Activated CD4-positive, CD25-positive, alpha-beta regulatory T cell (primary cell): Measurements from ENCODE around the gene COX4I1.
"Not testable (repeated sequence)": the region's sequence is repeated elsewhere in the genome, so short reads cannot be mapped to it uniquely, and the experiment has no call there.

Experiments
- DNase-seq, 4 experiments: peaks; one replicate each; lab custom pipeline; 2025; lab: John Stamatoyannopoulos, UW

The COX4I1 gene

DNA sequence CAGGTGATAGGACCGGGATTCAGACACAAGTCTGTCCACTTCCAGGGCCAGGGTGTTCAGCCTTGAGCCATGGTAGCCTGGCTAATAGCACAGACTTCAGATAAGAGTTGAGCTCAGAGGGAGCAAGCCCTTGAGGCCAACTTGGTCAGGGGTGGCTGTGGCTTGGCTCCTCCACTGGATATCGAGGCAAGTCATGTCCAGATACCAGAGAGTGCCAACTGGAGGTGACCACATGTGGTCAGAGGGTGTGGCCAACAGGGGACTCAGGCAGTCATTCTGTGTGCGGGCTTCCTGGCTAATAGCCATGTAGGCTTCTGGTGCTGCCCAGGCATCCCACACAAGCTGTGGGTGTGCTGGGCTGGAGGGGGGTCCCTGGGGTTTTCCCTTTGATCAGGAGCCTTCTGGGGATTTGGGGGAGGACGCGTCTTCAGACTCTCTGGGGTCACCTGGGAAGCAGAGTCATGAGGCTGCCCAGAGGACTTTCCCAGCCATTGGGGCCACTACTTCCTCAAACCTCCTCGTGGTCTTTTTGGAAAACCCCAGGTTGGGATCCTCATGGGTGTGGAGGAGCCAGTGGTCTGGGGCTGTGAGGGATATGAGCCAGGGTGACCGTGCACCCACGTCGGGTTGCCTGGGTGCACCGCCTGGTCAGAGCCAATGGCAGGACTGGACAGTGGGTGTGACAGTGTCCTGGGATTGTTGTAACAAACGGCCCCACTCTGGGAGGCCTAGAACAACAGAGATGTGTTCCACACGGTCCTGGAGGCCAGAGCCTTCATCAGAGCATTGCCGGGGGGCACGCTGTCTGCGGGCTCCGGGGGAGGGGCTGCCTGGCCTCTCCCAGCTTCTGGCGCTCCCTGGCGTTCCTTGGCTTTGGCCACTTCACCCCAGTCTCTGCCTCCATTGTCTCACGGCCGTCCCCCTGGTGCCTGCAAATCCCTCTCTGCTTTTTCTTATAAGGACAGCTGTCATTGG lies 25.0 kb downstream of the COX4I1 start:
- DNase-seq, result no peak

DNA sequence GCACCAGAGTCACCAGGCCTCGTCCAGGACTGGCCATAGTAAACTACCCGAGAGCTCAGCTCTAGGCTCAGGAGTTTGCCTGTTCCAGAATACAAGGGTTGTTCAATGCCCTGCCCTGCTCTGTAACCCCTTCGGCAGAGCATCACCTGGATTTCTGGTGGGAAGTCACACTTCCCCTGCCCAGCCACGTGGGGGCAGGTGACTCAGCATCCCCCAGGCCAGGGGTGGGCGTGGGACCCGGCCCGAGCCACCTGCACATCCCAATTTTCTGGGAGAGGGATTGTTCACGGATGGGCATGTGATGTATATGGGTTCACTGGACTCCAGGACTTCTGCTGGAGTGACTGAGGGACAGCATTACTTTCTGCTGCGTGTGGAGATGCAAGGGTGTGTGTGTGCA lies 25.8 kb downstream of the COX4I1 start:
- DNase-seq, result no peak

DNA sequence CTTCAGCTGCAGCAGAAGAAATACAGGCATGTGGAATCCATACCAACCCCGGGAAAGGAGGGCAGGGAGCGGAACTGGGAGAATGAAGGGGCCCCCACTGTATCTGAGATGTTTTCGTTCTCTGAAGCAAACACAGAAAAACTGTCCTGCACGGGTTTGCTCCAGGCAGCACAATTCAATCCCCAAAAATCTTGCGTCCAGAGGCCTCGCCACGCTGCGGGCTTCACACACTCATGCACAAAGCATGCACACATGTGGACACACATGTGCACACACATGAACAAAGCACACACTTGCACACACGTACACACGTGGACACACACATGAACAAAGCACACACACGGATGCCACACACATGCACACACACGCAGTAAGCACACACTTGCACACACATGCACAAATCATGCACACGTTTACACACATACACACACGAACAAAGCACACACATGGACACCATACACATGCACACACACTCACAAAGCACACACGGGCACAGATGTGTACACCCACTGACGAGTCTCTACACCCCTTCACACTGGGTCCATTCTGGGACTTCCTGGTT lies 27.3 kb downstream of the COX4I1 start:
- no peak for DNase-seq

DNA sequence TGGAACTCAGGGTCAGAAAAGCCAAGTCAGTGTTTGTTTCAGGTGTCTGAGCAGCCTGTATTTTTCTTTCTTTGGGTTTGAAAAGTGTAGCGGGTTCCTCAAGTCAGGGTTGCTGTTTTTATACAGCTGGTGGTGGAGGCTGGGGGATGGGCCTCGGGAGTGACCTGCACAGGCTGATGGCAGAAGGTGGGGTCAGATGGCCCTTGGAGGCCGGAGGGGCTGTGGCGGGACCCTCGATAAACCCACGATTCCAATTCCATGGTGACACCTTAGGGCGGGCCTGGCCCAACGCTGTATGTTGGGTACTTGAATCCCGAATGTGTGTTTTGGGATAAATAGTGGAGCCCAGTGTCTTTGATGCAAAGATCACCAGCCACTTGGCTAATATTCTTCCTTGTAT lies 28.7 kb downstream of the COX4I1 start:
- no peak for DNase-seq

DNA sequence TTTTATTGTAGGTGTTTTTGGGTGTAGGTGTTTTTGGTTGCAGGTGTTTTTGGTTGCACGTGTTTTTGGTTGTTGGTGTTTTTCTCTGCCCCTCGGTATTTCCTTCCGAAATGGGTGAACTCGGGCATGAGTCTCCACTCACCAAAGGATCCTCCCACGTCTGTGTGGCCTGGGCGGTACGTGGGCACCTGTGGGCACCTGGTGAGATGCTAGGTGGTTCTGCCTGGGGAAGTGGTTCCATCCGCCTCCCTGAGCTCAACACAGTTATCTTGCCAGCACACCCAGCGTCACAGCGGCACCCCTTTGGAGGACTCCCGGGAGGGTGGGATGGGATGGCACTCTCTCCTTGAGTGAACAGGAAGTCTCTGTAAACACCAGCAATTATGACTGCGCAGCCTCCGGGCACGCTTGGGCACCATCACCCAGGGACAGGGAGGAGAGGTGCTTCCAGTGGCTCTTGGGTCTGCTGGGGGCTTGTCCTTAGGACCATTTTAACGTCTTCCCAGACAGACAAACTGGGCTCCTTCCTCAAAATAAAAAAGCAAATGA lies 29.8 kb downstream of the COX4I1 start:
- no peak for DNase-seq

DNA sequence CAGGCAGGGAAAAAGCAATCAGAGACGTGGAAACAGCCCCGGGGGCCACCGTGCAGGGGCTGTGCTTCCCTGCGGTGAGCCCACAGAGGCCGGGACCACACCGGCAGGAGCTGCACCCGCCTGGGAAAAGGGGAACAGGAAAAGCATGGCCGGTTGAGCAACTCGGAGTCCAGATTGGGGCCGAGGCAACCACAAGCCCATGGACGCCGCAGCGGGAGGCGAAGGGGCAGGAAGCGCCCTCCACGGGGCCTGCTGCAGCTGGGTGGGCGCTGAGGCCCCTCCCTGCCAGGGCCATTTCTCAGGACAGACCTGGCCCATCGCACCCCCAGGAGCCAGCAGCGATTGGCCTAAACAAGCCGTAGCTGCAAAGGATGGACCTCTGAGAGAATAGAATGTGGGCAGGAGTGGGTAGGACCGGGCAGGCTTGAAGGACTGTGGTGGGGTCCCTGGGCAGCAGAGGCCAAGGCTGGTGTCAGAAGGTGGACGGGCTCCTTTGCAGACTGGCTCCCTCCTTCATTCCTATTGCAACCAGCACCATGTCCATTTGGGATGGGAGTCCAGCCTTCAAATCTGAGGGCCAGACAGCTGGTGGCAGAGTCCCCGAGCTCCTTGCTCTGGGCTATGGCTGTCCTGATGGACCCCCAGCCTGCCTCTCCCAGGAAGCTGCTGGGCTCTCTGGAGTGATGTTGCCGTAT lies 30.4 kb downstream of the COX4I1 start:
- DNase-seq, result no peak

DNA sequence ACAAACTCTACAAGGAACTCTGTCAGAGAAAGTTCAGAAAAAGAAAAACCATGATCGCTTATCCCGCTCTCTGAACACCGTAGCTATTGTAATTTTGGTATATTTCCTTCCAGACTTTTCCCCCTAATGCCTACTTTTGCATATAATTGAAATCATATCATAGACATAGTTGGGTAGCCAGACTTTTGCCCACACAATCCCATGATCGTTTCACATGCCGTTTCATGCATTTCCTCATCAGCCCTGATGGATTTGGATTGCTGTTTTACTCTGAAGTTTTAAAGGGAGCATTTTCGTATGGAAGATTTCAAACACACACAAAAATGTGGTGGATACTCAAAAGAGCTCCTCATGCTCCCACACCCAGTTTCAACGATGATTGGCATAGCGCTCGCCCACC lies 31.3 kb downstream of the COX4I1 start:
- DNase-seq, result no peak

DNA sequence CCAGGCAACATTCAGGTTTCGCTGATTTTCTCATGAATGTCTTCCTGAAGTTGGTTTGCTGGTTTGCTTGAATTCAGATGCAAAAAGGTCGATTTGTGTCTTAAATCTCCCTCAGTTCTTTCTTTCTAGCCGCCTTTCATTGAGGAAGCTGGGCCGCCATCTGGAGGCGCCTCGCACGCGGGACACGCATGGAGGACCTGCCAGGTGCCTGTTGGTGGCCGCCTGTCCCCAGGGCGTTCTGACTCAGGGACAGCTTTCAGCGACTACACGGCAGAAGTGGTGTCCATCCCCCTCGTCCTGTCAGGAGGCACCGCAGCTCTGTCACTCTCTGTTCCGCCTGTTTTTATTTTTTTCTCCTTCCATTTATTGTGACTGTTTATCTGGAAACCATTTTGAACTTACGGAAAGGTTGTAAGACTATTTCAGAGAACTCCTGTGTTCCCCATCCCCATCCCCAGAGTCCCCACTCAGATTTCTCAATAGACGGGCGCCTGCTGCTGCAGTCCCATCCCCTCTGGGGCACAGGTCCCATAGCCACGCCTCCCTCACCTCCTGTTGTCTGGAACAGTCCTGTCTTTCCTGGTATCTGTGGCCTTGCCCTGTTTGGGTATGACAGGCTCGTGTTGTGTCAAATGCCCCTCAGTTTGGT lies 33.2 kb downstream of the COX4I1 start:
- no peak for DNase-seq

DNA sequence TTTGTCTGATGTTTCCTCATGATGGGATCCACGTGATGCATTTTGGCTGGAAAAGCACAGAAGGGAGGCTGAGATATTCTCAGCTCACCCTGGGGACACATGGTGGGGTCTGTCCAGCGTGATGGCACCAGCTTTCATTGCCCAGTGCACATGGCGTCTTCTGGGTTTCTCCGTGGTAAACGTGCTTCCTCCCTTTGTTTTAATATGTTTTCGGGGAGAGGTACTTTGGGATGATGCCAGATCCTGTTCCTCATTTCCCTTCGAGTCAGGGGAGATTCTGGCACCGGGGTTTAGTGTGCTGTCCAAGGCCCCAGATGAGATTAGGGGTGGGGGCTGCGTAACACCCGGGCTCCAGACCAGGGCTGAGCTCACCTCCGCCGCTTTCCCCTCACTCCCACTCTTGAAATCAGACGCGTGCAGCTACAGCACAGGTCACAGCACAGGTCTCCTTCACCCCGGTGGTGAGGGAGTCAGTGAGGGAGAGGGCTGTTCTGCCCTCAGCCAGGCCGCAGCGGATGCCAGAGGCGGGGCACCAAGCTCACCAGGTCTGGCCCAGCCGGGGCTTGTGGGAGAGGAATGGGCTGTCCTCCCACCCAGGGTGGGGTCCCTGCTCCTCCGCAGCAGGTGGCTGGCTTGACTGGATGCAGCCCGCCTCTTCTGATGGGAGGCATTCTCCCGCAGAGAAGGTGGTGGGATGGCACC lies 33.9 kb downstream of the COX4I1 start:
- no peak for DNase-seq

DNA sequence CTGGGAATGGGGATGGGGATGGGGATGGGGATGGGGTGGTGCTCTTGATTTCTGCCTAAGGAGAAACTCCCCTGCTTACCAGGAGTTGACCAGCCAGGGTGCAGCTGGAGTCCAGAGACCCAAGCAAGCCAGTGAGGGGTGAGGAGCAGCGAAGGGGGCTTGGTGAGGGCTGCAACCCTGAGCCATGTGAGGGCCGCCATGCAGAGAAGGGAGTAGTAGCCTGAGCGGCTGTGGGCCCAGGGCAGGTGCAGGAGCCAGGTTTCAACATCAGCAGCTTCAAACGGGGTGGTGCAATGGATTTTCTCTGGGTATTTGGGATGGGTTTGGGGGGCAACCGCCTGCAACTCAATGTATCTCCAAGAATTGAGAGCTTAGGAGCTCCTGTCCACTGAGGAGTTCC lies 35.2 kb downstream of the COX4I1 start:
- DNase-seq, result no peak

DNA sequence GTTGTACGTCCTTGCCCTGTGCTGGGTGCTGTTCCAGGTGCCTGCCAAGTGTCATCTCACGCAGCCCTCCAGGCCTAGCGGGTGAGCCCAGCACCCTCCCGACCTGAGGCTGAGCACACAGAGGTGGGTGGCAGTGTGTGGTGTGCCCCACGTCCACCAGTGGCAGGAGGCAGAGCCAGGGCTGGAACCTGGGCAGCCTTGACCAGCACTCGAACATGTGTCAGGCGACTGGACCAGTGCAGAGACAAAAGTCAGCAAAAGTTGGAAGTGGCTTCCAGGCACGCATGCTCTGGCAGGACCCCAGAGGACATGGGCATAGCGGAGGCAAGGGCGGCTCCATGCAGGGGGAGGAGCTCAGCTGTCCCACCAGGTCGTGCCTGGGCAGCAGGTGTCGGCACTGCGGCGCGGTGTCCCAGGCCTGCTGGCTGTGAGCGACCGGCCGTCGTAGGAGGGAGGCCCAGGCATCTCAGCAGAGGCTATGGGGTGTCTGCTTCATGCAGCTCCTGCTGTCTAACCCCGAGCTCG lies 35.8 kb downstream of the COX4I1 start:
- DNase-seq, result no peak

DNA sequence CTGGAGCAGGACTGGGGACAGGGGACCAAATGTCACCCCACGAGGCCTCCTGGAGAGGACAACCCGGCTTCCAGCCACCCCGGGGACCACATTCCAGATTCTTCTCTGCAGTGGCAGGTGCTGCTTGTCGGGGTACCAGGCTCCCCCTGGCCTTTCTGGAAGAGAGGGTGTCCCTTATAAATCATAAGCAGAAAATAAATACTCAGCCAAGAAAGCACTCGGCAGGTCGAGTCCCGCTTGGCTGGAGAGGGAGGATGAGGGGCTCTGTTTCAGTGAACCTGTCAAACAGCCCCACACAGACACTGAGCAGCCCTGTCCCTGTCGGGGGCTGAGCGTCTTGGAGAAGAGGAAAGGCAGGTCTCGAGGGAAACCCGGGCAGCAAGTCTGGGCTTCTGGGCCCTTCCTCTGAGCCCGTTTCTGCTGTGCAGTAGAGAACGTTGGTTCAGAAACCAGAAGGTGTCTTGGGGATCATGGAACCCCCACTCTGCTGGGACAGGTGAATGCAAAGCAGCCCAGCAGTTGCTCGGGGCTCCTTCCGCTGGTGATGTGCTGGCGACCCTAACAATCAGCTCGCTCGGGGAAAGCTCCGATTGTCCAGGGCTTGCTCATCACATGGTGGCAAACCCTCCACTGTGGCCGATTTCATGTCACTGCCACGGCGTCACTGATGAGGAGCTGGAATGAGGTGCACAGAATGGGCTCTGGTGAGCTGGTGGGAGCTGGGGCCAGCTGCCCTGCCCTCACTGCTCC lies 36.6 kb downstream of the COX4I1 start:
- DNase-seq, result no peak

DNA sequence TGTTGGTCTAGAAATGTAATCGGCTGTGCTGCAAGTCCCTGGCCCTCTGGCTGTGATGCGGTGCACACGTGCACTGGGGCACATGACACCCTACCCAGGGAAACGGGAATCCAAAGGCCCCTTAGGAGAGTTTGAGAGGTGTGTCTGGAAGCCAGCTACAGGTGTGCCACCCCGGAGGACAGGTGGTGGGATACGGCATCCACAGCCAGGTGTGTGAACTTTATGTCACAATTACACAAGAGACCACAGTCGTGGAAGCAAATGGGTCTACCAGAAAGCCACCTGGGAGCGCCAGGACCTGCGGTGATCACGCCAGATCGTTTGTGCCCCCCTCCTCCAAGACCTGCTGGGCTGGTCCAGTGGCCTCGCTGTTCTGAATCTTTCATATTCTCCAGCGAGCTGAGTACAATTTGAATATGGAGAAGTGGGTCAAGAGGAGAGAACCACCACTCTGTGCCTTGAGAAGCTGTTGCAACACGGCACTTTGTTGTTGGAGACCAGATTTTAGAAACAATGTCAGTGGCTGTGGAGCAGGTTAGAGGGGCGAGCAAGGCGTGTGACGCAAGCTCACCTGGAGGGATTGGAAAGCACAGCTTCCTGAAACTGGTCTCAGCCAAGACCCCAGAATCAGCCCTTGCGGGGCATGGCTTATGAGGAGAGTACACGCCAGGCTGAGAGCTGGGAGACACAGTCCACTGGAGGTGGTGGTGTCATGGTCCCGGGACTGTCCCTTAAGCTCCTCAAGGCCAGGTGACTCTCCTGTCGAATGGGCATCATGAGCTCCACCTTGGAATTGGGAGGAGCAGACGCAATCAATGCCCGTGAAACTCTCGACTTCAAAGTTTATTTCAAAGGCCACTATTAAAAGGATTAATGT lies 37.4 kb downstream of the COX4I1 start:
- DNase-seq, result no peak

DNA sequence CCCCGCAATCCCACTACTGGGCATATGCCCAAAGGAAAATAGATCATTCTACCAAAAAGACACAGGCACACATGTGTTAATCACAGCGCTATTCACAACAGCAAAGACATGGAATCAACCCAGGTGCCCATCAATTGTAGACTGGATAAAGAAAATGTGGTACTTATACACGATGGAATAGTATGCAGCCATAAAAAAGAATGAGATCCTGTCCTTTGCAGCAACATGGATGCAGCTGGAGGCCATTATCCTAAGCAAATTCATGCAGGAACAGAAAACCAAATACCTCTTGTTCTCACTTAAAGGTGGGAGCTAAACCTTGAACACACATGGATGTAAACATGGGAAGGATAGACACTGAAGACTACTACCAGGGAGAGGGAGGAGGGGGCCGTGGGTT lies 38.2 kb downstream of the COX4I1 start:
- not testable (repeated sequence) for DNase-seq

DNA sequence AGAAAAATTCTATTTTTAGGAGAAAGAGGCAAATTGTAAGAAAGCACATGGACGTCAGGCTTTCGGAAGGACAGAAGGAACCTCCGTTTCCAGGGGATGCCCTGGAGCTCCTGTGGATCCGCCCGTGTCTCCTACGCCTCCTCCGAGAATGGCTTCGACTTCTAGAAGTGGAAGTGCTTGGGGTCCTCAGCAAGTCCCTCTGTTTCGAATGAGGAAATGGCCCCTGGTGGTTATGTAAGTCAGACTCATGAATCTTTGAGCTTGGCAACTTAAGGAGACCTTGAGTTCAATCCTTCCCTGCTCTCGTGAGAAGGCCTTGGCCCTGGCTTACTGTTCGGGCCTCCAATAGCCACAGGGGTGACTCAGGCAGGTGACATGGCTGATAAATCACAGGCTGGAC lies 38.9 kb downstream of the COX4I1 start:
- DNase-seq, result no peak

DNA sequence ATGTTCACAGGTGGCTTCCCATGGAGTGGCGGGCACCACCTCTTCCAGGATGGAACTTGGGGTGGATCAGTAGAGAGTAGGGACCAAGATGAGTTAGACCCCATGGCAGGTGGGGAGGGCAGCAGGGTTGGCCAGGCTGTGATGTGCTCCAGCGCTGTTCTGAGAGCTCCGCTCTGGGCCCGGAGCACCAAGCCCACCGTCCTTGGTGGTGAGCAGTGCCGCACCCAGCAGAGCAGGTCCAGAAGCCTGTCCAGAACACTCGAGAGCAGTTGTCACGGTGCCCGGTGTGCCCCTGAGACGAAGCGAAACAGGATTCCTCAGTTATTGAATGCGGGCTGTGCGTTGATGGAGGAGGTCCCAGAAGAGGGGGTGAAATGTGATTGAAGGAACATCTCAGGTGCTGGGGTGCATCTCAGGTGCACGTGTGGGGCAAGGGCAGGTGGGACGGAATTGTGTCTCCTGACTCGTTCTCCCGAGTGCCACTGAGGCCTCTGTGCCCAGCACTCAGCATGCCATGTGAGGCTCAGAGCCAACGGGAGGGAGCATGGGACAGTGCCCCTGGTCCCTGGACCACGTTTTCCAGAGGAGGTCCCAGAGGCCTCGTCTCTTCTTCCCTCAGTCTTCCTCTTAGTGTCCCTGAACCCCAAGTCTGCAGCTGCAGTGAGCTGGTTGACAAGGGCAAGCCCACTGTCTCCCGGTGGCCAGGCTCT lies 39.5 kb downstream of the COX4I1 start:
- DNase-seq, result no peak

DNA sequence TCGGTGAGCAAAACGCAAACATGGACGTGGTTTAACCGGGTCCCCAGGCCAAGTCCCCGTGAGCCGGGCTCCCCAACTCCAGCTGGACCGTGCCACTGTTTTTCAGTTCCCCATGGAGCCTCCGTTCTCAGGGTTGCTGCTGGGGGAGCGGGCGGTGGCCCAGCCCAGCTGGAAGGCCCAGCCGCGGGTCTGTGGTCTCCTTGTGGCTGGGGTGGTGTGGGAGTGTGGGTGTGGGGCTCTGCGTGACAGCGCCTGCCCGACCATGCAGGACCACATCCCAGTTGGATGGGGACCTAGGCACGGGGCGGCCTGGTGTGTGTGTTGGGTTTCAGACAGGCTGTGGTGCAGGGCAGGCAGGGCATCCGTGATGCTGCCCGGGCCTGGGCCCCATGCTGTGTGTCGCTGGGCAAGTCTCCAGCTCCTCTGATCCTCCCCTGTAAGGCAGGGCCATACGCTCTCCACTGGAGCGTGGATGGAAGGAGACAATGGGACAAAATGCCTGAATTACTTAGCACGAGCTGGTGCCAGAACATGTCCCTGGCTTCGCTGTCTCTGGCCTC lies 40.3 kb downstream of the COX4I1 start:
- no peak for DNase-seq

DNA sequence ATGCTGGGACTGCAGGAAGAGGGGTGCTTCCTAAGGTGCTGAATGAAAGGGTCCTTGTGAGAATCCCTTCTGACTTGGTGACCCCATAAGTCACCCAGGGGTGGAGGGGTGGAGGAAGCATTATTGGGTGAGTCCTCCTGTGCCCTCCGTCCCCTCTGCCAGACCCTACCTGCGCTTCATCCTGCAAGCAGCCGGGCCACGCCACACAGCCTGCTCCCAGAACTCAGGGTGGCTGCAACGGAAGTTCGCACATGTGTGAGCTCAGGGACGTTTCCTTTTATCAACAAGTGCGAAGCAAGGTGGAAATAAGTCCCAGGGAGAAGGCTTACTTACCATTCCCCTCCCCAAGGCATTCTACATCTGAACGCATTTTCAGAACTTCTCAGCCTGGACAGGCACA lies 40.9 kb downstream of the COX4I1 start:
- DNase-seq, result no peak

DNA sequence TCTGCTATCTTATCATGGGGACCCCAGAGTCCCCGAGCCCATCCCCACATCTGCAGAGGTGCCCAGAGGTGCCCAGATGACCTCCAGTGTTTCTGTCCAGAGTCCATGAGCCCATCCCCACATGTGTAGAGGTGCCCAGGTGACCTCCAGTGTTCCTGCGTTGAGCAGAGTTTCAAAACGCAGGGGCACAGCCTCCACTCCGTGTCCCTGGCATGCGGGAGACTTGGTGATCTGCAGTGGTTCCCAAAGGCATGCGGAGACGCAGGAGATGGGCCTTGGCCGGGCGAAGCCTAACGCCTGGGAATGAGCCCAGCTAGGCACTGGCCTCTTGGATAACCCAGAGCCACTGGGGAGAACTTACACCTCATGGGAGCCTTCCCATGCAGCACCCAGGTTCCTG lies 41.3 kb downstream of the COX4I1 start:
- DNase-seq, result no peak
